Thyroid gland (tissue), 4 donors: Measurements from ENCODE around the gene FAM13B. TPM values are rescaled to one million over a fixed set of nuclear protein-coding genes. Genes with fewer than 3 reads are reported as not detected.
"Not testable (repeated sequence)": the region's sequence is repeated elsewhere in the genome, so short reads cannot be mapped to it uniquely, and the experiment has no call there.

Experiments
- DNase-seq, 2 donors: peaks; one replicate each; pipeline ENCODE4 v3.0.0-alpha.2; 2019
- H3K27ac ChIP-seq, 3 donors: fragments of 200-600 bp; sonication (generic); 1 replicate in 2 of 3; 2 replicates in 1 of 3; pipeline ENCODE4 v1.5.1; 2016 to 2019; ENCODE audit warnings: mild to moderate bottlenecking in 1 of 3, moderate library complexity in 1 of 3
- H3K27me3 ChIP-seq: fragments of 200-600 bp; sonication (generic); one replicate; pipeline ENCODE4 v1.5.1; 2019
- H3K36me3 ChIP-seq, 2 donors: fragments of 200-600 bp; sonication (generic); one replicate each; pipeline ENCODE4 v1.5.1; 2016 to 2019
- H3K4me1 ChIP-seq, 2 donors: fragments of 200-600 bp; sonication (generic); one replicate each; pipeline ENCODE4 v1.5.1; 2017 to 2019
- H3K4me3 ChIP-seq, 3 donors: fragments of 200-600 bp; sonication (generic); replicated peaks in 1 of 3; 1 replicate in 2 of 3; 2 replicates in 1 of 3; pipeline ENCODE4 v1.5.1; 2016; ENCODE audit warnings: mild to moderate bottlenecking in 1 of 3
- H3K9me3 ChIP-seq: fragments of 200-600 bp; sonication (generic); one replicate; pipeline ENCODE4 v1.5.1; 2017
- POLR2A ChIP-seq, 2 donors: fragments of 450-650 bp; IDR thresholded peaks; one replicate each; pipeline ENCODE4 v1.6.1; 2017; ENCODE audit warnings: antibody characterized with exemption in 2 of 2, mild to moderate bottlenecking in 2 of 2, moderate library complexity in 1 of 2
- whole genome bisulfite sequencing, 2 donors: methylation state at CpG; one replicate each; pipeline ENCODE4 v1.1.5; 2017; 5-methylcytosine and 5-hydroxymethylcytosine counted together
- intact Hi-C: fragments of 100-400 bp; cut with DNase I; formaldehyde crosslinking; loops from one replicate; pipeline ENCODE4 v1.15.1; 2023
- total RNA-seq, 4 donors: library from RNA; depleted of rRNA; stranded (reverse); fragments of >200 nt; gene quantifications; one replicate each; pipeline ENCODE4 v1.2.3, GENCODE V29; 2016
- TF ChIP-seq, protein P1 (sequence below), 6 experiments: fragments of 200-600 bp in 3 of 6; fragments of 450-650 bp in 3 of 6; sonication (generic) in 3 of 6; IDR thresholded peaks; one replicate each; pipeline ENCODE4 v1.5.1; 2016 to 2019; ENCODE audit warnings: antibody characterized with exemption in 6 of 6, mild to moderate bottlenecking in 2 of 6, inconsistent platforms in 1 of 6, moderate library complexity in 1 of 6

The FAM13B gene
- total RNA-seq, 4 donors from 2014 or later: 40.1 to 72.0 (median 49.5) TPM

DNA sequence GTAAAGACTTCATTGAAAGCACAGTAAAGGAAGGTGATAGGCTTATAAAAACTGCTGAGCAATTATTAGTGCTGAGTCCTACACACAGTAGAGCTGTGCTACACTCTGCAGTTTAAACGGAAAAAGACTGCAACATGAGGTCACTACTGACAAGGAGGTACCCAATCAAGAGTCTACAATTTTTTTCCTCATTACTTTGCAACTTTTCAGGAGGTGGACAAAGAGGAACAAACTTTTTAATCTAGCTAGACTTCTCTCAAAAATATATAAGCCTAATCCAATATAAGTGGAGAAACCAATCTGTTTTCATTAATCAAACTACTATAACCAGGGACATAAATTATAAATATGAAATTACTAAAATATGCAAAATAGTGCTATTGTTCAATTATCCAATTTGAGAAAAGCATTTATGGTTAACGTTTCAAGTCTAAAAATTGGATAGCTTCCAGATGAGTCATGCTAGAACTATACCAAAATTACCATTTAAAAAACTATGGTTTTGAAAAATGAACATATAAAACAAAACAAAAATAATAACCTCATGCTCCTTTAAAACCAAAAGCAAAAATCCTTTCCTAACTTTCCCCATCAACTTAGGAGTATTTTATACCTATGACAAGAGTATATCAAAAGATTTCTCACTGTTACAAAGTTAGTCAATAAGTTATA, 37.7 kb downstream of the FAM13B start:
- Histone ChIP-seq H3K36me3 (no peaks in the 10 kb centered on the region), H3K9me3 (no peaks in the 10 kb centered on the region), H3K27me3 (no peaks in the 10 kb centered on the region), H3K4me1 (peaks cover 5 to 7% of the 10 kb centered on the region in 2 donors), H3K27ac (no peak overlapping the region), H3K4me3 (no peak overlapping the region)
- intact Hi-C loops: no loop called here
- DNase-seq: no peak
- no peak for TF ChIP-seq POLR2A (IDR thresholded peaks at IDR 0.05)
- TF ChIP-seq, protein P1, sequence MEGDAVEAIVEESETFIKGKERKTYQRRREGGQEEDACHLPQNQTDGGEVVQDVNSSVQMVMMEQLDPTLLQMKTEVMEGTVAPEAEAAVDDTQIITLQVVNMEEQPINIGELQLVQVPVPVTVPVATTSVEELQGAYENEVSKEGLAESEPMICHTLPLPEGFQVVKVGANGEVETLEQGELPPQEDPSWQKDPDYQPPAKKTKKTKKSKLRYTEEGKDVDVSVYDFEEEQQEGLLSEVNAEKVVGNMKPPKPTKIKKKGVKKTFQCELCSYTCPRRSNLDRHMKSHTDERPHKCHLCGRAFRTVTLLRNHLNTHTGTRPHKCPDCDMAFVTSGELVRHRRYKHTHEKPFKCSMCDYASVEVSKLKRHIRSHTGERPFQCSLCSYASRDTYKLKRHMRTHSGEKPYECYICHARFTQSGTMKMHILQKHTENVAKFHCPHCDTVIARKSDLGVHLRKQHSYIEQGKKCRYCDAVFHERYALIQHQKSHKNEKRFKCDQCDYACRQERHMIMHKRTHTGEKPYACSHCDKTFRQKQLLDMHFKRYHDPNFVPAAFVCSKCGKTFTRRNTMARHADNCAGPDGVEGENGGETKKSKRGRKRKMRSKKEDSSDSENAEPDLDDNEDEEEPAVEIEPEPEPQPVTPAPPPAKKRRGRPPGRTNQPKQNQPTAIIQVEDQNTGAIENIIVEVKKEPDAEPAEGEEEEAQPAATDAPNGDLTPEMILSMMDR (IDR thresholded peaks at IDR 0.05): no peak
- 44 to 48% methylated on average over 2 of the region's 2 CpGs for WGBS, 2 donors

DNA sequence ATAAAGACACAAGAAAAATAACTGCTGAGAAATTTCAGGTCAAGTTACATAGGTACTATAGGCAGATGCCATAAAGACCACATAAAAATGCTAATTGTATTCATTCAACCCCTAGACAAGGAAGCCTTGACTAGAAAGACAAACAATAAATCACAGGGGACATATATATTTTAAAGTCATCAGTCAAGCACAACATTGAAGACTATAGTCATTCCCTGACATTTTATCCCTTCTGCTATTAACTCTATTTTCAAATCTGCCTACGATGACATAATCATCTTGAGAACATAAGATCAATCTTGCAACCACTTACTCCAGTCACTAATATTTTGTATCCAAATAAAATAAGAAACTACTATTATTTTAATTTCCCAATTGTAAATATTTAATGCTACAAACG, 38.3 kb downstream of the FAM13B start:
- no peak overlapping the region for H3K4me3 ChIP-seq
- TF ChIP-seq, protein P1 (IDR thresholded peaks at IDR 0.05): no peak
- TF ChIP-seq POLR2A (IDR thresholded peaks at IDR 0.05): no peak
- no peak for DNase-seq
- intact Hi-C loops: no loop called here
- WGBS, 2 donors: 88 to 95% methylated on average over 2 of the region's 2 CpGs
- H3K4me1 ChIP-seq: peaks cover 5 to 7% of the 10 kb centered on the region in 2 donors
- no peaks in the 10 kb centered on the region for H3K36me3 ChIP-seq
- H3K9me3 ChIP-seq: no peaks in the 10 kb centered on the region
- H3K27ac ChIP-seq: no peak overlapping the region
- H3K27me3 ChIP-seq: no peaks in the 10 kb centered on the region

DNA sequence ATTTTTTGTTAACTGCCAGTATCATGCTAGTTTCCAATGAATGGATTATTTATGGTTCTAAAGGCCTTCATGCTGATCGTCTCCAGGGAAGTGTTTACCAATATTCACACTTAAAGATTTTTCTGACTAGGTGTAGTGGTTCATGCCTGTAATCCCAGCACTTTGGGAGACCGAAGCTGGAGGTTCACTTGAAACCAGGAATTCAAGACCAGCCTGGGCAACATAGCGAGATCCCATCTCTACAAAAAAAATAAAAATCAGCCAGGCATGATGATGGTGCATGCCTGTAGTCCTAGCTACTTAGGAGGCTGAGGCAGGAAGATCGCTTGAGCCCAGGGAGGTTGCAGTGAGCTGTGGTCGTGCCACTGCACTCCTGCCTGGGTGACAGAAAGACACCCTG, 43.5 kb downstream of the FAM13B start:
- Histone ChIP-seq H3K4me1 (no peaks in the 10 kb centered on the region), H3K4me3 (no peak overlapping the region), H3K9me3 (no peaks in the 10 kb centered on the region), H3K27me3 (no peaks in the 10 kb centered on the region), H3K27ac (no peak overlapping the region), H3K36me3 (no peaks in the 10 kb centered on the region)
- no peak for TF ChIP-seq POLR2A (IDR thresholded peaks at IDR 0.05)
- TF ChIP-seq, protein P1 (IDR thresholded peaks at IDR 0.05): no peak
- 95 to 96% methylated on average over 5 of the region's 5 CpGs for WGBS, 2 donors
- intact Hi-C loops: no loop called here
- DNase-seq: no peak

DNA sequence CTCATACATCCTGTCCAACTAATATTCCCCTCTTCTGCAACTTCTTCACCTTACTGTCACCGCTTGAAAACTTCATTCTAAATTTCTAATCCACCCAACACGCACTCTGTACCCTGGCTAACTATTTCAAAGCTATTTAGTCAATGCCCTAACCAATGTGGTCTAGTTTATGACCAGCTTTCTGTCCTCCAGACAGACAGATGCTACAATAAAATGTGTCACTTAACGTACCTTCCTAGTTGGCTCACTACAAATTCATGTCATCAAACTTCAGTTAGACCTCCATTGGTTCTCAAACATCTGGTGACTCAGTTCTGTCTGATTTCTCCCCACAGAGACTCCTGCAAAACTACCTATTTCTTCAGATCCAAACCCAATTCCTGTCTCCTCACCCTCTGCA, 57.7 kb downstream of the FAM13B start:
- no peak for DNase-seq
- no peak for TF ChIP-seq POLR2A (IDR thresholded peaks at IDR 0.05)
- TF ChIP-seq, protein P1 (IDR thresholded peaks at IDR 0.05): no peak
- H3K27ac ChIP-seq: no peak overlapping the region
- intact Hi-C loops: no loop called here
- H3K4me1 ChIP-seq: no peaks in the 10 kb centered on the region
- no peaks in the 10 kb centered on the region for H3K27me3 ChIP-seq
- H3K9me3 ChIP-seq: no peaks in the 10 kb centered on the region
- peaks cover 0 to 5% of the 10 kb centered on the region in 2 donors for H3K36me3 ChIP-seq
- 96 to 100% methylated on average over 3 of the region's 3 CpGs for WGBS, 2 donors
- no peak overlapping the region for H3K4me3 ChIP-seq

DNA sequence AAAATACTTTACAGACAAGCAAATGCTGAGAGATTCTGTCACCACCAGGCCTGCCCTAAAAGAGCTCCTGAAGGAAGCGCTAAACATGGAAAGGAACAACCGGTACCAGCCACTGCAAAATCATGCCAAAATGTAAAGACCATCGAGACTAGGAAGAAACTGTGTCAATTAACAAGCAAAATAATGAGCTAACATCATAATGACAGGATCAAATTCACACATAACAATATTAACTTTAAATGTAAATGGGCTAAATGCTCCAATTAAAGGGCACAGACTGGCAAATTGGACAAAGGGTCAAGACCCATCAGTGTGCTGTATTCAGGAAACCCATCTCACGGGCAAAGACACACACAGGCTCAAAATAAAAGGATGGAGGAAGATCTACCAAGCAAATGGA, 62.5 kb downstream of the FAM13B start:
- H3K27ac ChIP-seq, H3K27me3 ChIP-seq, H3K36me3 ChIP-seq, DNase-seq, intact Hi-C loops, H3K4me1 ChIP-seq, H3K4me3 ChIP-seq, H3K9me3 ChIP-seq: not testable (repeated sequence)
- WGBS, 2 donors: 98 to 99% methylated on average over 4 of the region's 4 CpGs
